ENCODE data around the gene PHF13.

The PHF13 gene
- 11.2 to 28.6 (median 20.4) reads per million in 3 experiments for total RNA-seq

DNA sequence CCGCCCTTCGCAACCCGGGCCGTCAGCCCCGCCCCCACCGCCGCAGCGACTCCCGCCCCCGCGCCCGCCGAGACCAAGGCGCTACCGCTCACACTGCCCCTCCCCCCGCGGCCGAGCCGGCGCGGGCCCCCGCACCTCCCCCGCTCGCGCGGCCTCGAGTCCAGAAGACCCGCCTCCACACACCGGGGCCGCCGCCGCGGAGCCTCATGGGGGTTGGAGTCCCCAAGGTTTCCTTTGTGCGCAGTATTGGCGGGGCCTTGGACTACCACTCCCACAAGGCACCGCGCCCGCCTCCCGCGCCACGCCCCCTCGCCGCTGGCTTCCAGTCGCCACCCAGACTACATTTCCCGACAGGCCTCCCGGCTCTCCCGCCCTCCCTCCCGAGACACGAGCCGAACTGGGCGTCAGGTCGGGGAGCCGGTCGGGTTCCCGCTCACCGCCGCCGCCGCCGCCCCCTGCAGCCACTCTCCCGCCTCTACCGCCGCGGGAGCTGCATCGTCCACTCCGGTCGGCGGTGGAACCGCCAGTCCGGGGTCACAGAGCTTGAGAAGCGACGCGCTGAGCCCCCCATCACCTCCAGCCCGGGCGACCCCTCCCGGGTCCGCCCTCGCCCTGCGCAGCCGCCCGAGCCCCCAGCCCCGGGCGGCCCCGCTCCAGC is at the start of gene PHF13:
TSS of gene PHF13 (plus strand) at position 371 of the 658 bp plus-strand sequence. CDS start 336 bp downstream, outside the sequence.
- peak; percentile 99 for DNase-seq

GRCh38 chr1:6569033-6569432 is 44.5 kb upstream of the PHF13 start:
- DNase-seq, result no peak

DNA sequence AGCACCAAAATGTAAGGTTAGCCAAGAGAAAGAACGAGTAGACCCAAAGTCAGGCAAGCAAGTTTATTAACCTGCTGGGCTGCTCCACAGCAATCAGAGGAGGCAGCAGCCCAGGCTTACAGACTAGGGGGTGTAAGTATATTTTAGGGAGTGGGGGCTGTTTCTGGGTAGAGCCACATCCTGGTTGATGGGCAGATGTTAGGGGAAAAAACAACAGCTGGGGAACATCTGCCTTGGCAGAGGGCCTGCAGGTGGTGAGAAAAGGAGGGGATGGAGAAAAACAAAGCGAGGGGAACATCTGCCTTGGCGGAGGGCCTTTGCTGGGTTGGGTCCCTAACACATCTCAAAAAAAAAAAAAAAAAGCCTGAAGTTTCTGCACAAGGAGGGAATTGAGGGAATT is 43.4 kb upstream of the PHF13 start:
- no peak for DNase-seq

GRCh38 chr1:6570987-6571386 is 42.5 kb upstream of the PHF13 start:
- DNase-seq, result no peak

DNA sequence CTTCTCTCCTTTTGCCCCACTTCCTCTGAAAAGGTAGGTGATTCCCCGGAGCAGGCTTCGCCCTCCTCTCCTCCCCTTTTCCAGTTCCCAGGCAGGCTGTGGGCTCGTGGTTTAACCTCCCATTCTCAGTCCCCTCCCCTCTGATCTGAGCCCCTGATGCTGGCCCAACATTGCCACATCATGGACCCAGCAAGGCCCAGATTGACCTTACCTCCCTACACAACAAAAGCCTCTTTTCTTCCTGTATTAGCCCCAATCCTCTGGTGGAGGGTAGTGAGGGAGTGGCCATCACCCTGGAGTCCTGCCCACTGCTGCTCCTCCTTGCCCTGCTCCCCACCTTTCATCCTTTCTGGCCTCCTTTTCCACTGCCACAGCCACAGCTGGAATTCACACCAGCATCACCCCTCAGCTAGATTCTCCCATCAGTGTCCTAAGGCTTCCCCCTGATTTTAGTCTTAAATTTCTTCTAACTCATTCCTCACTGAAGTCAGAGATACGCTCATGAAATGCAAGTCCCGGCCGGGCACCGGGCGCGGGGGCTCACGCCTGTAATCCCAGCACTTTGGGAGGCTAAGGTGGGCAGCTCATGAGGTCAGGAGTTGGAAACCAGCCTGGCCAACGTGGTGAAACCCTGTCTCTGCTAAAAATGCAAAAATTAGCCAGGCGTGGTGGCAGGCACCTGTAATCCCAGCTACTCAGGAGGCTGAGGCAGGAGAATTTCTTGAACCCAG is 40.7 kb upstream of the PHF13 start:
- no peak for DNase-seq

GRCh38 chr1:6574025-6574620 is 39.4 kb upstream of the PHF13 start:
- DNase-seq, result no peak

DNA sequence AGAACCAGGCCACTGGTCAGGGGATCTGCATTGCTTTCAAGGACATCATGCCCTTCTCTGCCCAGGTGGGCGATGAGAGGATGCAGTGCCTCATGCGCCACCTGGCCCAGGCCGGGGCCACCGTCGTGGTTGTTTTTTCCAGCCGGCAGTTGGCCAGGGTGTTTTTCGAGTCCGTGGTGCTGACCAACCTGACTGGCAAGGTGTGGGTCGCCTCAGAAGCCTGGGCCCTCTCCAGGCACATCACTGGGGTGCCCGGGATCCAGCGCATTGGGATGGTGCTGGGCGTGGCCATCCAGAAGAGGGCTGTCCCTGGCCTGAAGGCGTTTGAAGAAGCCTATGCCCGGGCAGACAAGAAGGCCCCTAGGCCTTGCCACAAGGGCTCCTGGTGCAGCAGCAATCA is 38.7 kb upstream of the PHF13 start:
- DNase-seq, result no peak

DNA sequence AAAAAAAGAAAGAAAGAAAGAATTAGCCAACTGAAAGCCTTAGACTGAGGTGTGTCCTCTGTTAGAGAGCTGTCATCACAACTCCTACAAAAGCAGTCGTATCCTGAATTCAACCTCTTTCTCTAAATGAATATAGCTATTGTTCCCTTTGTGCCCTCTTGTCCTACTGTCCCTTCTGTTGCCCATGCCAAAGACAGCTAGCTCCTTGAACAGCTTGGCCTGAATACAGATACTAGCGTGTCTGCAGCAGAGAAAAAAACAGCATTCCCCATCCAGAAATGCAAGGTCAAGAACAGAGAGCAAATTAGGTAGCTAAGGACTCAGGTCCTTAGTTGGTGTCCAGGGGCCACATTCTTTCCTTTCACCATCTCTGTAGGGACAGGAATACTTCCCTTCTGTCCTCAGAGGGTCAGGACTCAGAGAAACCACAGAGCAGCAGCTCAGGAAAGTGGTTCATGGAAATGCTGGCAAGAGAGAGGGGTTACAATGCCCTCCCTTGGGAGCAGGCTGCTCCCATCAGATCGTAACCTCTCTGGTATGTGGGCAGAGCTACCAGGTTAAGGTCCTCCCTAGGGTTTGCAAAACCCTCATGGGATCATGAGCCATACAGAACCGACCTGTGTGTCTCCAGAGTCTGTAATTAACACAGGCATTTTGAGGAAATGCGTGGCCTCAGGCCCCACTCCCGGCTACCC is 35.6 kb upstream of the PHF13 start:
- DNase-seq, result no peak

GRCh38 chr1:6578624-6579373 is 34.7 kb upstream of the PHF13 start:
- DNase-seq, result no peak

DNA sequence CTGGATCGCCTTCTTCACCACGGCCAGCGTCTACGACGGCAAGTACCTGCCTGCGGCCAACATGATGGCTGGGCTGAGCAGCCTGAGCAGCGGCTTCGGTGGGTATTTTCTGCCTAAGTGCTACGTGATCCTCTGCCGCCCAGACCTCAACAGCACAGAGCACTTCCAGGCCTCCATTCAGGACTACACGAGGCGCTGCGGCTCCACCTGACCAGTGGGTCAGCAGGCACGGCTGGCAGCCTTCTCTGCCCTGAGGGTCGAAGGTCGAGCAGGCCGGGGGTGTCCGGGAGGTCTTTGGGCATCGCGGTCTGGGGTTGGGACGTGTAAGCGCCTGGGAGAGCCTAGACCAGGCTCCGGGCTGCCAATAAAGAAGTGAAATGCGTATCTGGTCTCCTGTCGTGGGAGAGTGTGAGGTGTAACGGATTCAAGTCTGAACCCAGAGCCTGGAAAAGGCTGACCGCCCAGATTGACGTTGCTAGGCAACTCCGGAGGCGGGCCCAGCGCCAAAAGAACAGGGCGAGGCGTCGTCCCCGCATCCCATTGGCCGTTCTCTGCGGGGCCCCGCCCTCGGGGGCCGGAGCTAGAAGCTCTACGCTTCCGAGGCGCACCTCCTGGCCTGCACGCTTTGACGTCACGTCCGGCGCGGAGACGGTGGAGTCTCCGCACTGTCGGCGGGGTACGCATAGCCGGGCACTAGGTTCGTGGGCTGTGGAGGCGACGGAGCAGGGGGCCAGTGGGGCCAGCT is 34.0 kb upstream of the PHF13 start, which contains the start of gene ZBTB48:
TSS of gene ZBTB48 (plus strand) at position 621 of the 745 bp plus-strand sequence. CDS start 616 bp downstream, outside the sequence.
- peak; percentile 94 for DNase-seq

DNA sequence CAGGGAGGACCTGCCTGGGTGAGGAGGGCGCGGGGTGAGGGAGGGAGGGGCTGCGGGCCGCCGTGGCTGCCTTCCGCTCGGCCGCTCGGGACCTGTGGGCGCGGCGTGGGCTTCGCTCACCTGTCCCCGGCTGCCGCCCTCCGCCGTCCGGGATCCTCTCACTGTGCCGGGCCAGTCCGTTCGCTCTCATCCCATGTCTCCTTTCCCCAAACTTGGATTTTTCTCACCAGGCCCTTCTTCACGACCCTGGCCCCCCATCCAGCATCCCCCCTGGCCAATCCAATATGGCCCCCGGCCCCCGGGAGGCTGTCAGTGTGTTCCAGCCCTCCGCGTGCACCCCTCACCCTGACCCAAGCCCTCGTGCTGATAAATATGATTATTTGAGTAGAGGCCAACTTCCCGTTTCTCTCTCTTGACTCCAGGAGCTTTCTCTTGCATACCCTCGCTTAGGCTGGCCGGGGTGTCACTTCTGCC is 33.4 kb upstream of the PHF13 start:
- DNase-seq, result no peak

DNA sequence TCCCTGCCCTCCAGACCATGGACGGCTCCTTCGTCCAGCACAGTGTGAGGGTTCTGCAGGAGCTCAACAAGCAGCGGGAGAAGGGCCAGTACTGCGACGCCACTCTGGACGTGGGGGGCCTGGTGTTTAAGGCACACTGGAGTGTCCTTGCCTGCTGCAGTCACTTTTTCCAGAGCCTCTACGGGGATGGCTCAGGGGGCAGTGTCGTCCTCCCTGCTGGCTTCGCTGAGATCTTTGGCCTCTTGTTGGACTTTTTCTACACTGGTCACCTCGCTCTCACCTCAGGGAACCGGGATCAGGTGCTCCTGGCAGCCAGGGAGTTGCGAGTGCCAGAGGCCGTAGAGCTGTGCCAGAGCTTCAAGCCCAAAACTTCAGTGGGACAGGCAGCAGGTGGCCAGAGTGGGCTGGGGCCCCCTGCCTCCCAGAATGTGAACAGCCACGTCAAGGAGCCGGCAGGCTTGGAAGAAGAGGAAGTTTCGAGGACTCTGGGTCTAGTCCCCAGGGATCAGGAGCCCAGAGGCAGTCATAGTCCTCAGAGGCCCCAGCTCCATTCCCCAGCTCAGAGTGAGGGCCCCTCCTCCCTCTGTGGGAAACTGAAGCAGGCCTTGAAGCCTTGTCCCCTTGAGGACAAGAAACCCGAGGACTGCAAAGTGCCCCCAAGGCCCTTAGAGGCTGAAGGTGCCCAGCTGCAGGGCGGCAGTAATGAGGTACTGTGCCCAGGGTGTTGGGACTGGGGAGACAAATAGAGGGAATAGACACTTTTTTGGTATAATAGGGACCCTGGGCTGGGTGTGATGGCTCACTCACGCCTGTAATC is 32.7 kb upstream of the PHF13 start:
- peak; percentile 8 for DNase-seq

GRCh38 chr1:6581561-6582305 is 31.8 kb upstream of the PHF13 start:
- DNase-seq, result no peak

- DNase-seq, result no peak
Observed at GRCh38 chr1:6582370-6582769, 31.2 kb upstream of the PHF13 start.

DNA sequence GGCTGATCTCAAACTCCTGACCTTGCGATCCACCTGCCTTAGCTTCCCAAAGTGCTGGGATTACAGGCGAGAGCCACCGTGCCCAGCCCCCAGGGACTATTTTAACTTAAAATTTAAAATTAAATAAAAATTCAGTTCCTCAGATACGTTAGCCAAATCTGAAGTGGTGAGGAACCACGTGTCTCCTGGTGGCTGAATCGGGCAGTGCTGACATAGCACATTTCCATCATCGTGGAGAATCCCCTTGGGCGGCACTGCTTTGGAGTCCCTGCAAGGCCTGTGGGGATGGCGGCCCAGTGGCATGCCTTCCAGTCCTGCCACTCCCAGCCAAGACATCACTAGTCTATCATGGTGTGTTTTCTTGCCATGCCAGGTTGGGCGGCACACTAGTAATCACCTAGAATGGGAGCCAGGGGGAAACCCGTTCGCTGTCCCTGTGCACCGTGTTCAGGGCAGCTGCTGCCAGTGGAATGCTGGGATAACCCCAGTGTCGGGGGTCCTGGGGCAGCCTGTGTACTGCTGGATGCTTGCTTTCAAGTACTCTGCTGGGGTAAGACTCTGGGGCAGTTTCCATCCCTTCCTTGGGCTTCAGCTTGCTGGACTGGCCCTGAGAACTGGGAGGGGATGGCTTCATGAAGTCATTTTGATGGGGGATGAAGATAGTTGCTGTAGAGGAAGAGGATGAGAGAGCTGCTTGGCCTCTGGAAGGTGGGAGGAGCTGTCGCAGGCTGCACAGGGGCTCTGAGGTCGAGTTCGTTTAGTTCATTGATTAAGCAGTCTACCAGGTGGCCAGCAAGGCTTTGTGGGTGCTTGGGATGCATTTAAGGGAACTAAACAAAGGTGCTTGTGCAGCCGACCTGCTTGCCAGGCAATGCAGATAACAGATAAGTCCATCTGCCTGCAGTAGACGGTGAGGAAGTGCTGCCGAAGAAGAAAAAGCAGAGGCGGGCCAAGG is 29.1 kb upstream of the PHF13 start:
- DNase-seq, result no peak

DNA sequence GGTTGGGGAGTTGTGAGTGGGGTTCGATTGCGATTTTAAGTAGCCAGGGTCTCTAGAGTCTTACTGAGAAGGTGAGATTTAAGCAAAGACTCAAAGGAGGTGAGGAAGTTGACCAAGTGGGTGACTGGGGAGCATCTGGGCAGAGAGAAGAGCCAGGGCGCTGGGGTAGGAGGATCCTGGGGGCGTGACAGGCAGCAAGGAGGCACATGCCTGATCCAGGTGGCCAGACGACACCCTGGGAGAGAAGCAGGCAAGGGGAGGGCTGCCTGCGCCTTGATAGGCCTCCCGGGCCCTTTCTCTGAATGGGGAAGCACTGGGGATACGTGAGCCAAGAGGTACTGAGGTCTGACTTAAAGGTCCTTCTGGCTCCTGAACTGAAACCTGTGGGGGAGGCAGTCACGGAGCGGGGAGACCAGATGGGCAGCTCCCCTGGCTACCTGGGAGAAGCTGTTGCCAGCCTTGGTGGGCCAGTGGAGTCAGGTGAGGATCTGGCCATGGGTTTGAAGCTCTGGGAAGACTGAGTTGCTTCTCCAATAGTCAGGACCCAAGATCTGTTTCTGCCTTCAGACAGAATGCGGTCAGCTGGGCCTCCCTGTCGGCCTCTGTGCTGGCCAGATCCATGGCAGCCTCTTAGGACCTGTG is 28.3 kb upstream of the PHF13 start:
- DNase-seq, result no peak

DNA sequence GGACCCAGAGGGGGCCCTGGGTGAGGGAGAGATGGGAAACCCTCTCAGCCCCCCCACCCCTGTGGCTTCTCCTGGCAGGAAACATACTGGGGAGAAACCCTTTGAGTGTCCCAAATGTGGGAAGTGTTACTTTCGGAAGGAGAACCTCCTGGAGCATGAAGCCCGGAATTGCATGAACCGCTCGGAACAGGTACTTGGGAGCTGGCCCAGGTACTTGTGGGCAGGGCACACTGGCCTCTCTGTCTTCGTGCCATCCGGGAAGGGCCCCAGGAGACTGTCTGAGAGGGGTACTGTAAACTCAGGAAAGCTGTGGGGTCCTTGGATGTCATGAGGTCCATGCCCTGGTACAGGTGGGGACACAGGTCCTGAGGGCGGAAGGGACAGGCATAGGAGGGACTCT is 27.7 kb upstream of the PHF13 start:
- DNase-seq, result no peak

- DNase-seq, result no peak
Observed at GRCh38 chr1:6586404-6586816, 27.1 kb upstream of the PHF13 start.

All from central memory CD4-positive, alpha-beta T cell (primary cell).